GM12873 (cell line): ENCODE measurements around the gene SPIN1.

ENCODE experiments used
- TF ChIP-seq, protein P1 (sequence below): IDR thresholded peaks from 2 replicates; pipeline ENCODE4 v1.5.1; 2012; ENCODE audit warnings: low read depth, mild to moderate bottlenecking, moderate library complexity, low read length, control low read depth; ENCODE audit not compliant: insufficient read depth; ENCODE audit errors: missing control alignments

SPIN1 gene

DNA sequence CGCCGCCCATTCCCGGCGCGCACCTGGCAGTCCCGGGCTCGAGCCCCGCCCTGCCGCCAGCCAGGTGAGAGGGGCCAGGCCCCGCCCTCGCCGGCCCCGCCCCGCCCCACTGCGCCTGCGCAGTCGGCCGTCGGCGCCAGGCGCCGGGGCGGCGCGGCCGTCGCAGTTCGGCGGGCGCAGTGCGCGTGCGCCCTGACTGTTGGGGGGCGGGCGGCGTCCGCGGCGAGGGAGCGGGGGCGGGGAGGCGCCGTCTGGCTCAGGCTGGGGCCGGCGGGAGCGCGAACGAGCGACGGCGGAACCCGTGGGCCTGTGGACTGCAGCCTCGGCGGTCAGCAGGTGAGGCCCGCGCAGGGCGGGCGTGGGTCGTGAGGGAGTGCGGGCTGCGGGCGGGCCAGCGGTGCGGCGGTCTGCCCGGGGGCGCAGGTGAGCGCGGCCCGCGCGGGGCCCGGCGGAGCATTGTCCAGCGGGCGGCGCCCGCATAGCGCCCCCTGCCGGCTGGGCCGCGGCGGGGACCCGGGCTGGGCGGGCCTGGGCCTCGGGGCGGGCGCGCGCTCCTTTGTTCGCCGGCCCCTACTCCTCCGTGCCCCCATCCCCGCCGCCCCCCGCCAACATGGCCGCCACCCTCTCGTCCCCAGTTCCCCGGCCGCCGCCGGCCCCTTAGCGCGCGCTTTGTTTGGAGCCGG, at the start of gene SPIN1:
SPIN1 (plus strand) TSS at position 242 of the 683 bp plus-strand sequence. CDS start 38,096 bp downstream, outside the sequence.
- TF ChIP-seq, protein P1, sequence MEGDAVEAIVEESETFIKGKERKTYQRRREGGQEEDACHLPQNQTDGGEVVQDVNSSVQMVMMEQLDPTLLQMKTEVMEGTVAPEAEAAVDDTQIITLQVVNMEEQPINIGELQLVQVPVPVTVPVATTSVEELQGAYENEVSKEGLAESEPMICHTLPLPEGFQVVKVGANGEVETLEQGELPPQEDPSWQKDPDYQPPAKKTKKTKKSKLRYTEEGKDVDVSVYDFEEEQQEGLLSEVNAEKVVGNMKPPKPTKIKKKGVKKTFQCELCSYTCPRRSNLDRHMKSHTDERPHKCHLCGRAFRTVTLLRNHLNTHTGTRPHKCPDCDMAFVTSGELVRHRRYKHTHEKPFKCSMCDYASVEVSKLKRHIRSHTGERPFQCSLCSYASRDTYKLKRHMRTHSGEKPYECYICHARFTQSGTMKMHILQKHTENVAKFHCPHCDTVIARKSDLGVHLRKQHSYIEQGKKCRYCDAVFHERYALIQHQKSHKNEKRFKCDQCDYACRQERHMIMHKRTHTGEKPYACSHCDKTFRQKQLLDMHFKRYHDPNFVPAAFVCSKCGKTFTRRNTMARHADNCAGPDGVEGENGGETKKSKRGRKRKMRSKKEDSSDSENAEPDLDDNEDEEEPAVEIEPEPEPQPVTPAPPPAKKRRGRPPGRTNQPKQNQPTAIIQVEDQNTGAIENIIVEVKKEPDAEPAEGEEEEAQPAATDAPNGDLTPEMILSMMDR, result peak; percentile 45

DNA sequence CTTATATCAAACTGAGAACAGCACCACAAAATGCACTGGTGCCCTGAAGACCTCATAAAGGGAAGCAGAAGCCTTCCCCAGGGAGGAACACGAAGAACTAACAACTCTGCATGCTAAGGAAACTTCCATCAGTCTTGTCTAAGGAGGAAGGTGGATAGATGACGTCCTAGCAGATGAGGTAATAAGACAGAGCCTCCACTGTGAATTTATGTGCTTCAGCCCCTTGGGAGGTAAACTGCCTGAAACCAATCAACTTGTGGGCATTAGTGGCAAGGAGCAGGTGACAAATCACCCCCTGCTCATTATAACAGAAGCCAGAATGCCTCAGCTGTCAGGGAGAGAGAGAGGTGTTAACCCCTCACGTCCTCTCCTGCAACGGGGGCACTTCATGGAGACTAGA, 48.9 kb upstream of the SPIN1 start:
- TF ChIP-seq, protein P1, result no peak

DNA sequence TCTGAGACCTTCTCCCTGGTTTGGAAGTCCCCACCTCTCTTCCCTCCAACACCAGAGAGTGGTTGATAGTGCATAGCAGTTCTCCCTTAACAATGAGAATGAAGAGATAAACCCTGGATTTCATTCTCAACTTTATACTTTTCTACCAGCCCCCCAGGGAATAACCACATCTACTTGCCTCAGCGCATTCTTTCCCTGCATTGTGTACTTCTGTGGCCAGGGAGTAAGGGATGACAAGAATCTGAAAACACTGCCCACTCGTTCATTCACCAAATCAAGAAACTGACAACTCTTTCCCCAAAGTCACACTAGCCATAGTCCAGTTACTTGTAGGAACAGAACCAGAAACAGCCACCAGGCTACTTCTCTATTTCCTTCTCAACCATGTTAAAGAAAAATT, 46.0 kb upstream of the SPIN1 start:
- TF ChIP-seq, protein P1, result no peak

DNA sequence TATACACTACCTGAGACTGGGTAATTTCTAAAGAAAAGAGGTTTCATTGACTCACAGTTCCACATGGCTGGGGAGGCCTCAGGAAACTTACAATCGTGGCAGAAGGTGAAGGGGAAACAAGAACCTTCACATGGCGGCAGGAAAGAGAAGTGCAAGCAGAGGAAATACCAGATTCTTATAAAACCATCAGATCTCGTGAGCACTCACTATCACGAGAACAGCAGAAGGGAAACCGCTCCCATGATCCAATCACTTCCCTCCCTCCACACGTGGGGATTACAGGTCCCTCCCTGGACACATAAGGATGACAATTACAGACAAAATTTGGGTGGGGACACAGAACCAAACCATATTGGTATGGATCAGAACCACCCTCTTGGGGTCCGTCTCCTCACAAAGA, 44.2 kb upstream of the SPIN1 start:
- TF ChIP-seq, protein P1, result no peak

DNA sequence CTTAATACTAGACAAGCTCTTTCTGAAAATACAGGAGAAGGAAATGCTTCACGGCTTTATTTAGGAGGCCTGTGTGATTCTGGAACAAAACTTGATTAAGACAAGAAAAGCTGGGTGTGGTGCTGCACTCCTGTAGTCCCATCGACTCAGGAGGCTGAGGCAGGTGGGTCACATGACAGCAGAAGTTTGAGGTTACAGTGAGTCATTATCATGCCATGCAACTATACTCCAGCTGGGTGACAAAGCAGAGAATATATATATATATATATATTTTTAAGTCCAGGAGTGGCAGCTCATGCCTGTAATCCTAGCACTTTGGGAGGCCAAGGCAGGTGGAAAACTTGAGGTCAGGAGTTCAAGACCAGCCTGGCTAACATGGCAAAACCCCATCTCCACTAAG, 33.1 kb upstream of the SPIN1 start:
- TF ChIP-seq, protein P1, result no peak

DNA sequence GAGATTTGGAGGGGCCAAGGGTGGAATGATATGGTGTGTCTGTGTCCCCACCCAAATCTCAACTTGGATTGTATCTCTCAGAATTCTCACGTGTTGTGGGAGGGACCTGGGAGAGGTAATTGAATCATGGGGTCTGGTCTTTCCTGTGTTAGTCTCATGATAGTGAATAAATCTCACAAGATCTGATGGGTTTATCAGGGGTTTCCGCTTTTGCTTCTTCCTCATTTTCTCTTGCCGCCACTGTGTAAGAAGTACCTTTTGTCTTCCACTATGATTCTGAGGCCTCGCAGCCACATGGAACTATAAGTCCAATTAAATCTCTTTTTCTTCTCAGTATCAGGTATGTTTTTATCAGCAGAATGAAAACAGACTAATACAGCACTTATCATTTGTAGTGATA, 29.5 kb upstream of the SPIN1 start:
- TF ChIP-seq, protein P1, result no peak

DNA sequence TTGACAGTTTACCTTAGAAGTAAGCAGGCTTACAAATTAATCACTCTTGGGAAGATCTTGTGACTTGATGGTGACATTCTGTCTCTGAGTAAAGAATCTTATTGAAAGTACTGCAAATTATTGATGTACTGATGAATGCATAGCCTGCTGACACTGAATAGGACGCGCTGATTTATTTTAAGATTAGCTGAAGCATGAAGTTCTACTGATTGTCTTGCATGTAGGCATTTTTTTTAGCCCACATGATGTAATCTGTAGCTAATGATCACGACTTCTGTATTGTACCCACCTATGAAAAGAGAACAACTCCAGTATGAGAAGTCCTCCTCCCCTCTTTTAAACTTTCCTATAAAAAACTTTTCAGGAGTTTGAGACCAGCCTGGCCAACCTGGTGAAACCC, 28.3 kb upstream of the SPIN1 start:
- TF ChIP-seq, protein P1, result no peak
